ENCODE results near the gene NEMP1.

The NEMP1 gene

DNA sequence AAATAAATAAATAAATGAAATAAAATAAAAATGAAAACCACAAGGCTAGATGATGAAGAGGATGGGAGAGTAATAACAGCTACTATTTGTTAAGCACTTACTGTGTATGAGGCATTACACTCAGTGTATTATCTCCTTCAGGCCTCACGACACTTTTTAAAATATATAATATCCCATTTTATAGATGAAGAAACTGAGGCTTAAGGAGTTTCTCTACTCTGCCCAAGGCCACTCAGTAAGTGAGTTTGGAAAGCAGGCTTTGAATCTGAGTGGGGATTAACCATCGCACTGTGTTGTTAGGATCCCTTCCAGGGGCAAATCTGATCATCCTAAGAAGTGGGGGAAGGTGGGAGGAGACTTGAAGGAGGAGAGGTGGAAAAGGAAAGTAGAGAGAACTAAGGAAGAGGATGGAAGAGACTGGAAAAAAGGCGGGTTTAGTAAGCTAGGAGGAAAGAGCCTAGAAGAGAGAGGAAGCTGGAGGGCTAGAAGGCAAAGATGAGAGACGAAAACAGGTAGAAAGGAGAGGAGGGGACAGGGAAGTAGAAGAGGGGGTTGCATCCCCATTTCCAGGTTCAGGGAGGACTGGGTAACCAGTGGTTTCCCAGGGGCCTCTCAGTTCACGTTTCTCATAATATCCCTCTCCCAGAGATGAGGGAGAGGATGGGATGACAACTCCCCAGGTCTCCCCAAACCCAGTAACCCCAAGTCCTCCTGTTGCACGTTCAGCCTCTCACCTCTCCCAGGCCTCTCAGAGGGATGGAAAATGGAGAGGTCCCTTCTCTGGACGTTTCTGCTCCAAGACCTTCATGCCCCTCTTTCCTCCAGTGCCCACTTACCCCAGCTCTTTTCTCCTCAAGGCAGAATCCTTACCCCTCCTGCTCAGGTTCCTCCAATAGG is 30.9 kb upstream of the NEMP1 start:
- TF ChIP-seq, protein P1, sequence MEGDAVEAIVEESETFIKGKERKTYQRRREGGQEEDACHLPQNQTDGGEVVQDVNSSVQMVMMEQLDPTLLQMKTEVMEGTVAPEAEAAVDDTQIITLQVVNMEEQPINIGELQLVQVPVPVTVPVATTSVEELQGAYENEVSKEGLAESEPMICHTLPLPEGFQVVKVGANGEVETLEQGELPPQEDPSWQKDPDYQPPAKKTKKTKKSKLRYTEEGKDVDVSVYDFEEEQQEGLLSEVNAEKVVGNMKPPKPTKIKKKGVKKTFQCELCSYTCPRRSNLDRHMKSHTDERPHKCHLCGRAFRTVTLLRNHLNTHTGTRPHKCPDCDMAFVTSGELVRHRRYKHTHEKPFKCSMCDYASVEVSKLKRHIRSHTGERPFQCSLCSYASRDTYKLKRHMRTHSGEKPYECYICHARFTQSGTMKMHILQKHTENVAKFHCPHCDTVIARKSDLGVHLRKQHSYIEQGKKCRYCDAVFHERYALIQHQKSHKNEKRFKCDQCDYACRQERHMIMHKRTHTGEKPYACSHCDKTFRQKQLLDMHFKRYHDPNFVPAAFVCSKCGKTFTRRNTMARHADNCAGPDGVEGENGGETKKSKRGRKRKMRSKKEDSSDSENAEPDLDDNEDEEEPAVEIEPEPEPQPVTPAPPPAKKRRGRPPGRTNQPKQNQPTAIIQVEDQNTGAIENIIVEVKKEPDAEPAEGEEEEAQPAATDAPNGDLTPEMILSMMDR (IDR thresholded peaks at IDR 0.05): no peak
- peaks cover 47% of the 10 kb centered on the region for H3K36me3 ChIP-seq
- H3K27me3 ChIP-seq: no peaks in the 10 kb centered on the region
- H3K4me3 ChIP-seq (ENCODE audit: low read depth in 1 of 2, low read length in 1 of 2): peak overlapping the region; percentile 89 to 100
- peak overlapping the region; percentile 100 for H3K27ac ChIP-seq
- H3K9me3 ChIP-seq: no peaks in the 10 kb centered on the region
- peaks cover 34 to 38% of the 10 kb centered on the region in 2 experiments for H3K4me1 ChIP-seq (ENCODE audit: control insufficient read depth in 1 of 2, insufficient read depth in 1 of 2, low read depth in 1 of 2, low read length in 1 of 2)

DNA sequence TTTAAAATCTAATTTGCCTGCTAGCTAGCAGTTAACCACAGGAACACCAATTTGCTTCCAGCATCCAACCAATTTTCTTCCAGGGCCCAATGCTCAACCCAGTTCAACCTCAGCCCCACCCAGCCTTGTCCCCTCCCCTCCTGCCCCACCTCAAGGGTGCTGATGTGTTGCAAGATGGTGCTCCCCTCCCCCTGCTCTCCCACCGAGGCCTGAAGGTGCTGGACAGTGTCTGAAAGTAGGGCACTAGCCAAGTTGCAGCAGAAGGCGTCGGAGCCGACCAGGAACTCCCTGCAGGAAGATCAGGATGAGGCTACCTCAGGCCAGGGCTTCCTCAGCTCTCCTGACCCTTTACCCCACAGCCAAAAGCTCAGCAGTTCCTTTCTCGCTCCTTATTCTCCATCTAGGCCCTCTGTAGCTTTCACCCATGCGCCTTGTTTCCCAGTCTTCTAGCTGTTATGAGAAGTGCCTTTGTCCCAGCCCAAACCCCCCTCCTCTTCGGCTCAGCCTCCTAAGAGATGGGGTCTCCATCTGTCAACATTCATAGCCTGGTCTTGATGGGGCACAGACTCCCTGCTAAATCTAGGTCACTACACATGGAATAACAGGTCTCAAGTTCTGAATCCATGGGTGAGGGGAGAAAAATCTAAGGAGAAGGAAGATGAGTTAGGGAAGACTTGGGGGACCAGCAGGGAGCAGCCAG is 29.0 kb upstream of the NEMP1 start:
- Histone ChIP-seq H3K36me3 (peaks cover 63% of the 10 kb centered on the region), H3K4me3 (ENCODE audit: low read depth in 1 of 2, low read length in 1 of 2) (no peak overlapping the region), H3K27ac (no peak overlapping the region), H3K27me3 (no peaks in the 10 kb centered on the region), H3K9me3 (no peaks in the 10 kb centered on the region), H3K4me1 (ENCODE audit: control insufficient read depth in 1 of 2, insufficient read depth in 1 of 2, low read depth in 1 of 2, low read length in 1 of 2) (peaks cover 39 to 40% of the 10 kb centered on the region in 2 experiments)
- TF ChIP-seq, protein P1 (IDR thresholded peaks at IDR 0.05): no peak

GRCh38 chr12:57106021-57106708 is 27.6 kb upstream of the NEMP1 start:
- H3K4me3 ChIP-seq (ENCODE audit: low read depth in 1 of 2, low read length in 1 of 2): no peak overlapping the region
- peaks cover 78% of the 10 kb centered on the region for H3K36me3 ChIP-seq
- TF ChIP-seq, protein P1 (IDR thresholded peaks at IDR 0.05): no peak
- H3K9me3 ChIP-seq: no peaks in the 10 kb centered on the region
- no peaks in the 10 kb centered on the region for H3K27me3 ChIP-seq
- peaks cover 39 to 41% of the 10 kb centered on the region in 2 experiments for H3K4me1 ChIP-seq (ENCODE audit: control insufficient read depth in 1 of 2, insufficient read depth in 1 of 2, low read depth in 1 of 2, low read length in 1 of 2)
- no peak overlapping the region for H3K27ac ChIP-seq

GRCh38 chr12:57105011-57105753 is 26.6 kb upstream of the NEMP1 start:
- no peaks in the 10 kb centered on the region for H3K27me3 ChIP-seq
- TF ChIP-seq, protein P1 (IDR thresholded peaks at IDR 0.05): no peak
- peak overlapping the region; percentile 92 for H3K27ac ChIP-seq
- H3K36me3 ChIP-seq: peaks cover 87% of the 10 kb centered on the region
- peaks cover 39 to 40% of the 10 kb centered on the region in 2 experiments for H3K4me1 ChIP-seq (ENCODE audit: control insufficient read depth in 1 of 2, insufficient read depth in 1 of 2, low read depth in 1 of 2, low read length in 1 of 2)
- no peaks in the 10 kb centered on the region for H3K9me3 ChIP-seq
- H3K4me3 ChIP-seq (ENCODE audit: low read depth in 1 of 2, low read length in 1 of 2): no peak overlapping the region

Measured in neutrophil (primary cell).